Right atrium auricular region (tissue), 2 donors: ENCODE results near the gene SLC22A4. TPM values are rescaled to one million over a fixed set of nuclear protein-coding genes. Genes with fewer than 3 reads are reported as not detected.
A peak's percentile ranks its signal among the peaks of the same experiment; 100 is the strongest.

Source experiments
- DNase-seq: peaks from one replicate; pipeline ENCODE4 v3.0.0-alpha.2; 2019; ENCODE audit warnings: low spot score
- H3K27ac ChIP-seq, 2 donors: fragments of 200-600 bp; sonication (generic); 1 replicate in 1 of 2; 2 replicates in 1 of 2; pipeline ENCODE4 v1.5.1; 2016 to 2019
- H3K27me3 ChIP-seq, 2 donors: fragments of 200-600 bp; sonication (generic); one replicate each; pipeline versions ENCODE4 v1.5.1 to v1.6.0; 2017 to 2019
- H3K36me3 ChIP-seq: fragments of 200-600 bp; sonication (generic); one replicate; pipeline ENCODE4 v1.5.1; 2016
- H3K4me1 ChIP-seq, 2 donors: fragments of 200-600 bp; sonication (generic); one replicate each; pipeline versions ENCODE4 v1.5.1 to v1.6.0; 2017 to 2019
- H3K4me3 ChIP-seq, 2 donors: fragments of 200-600 bp; sonication (generic); 1 replicate in 1 of 2; 2 replicates in 1 of 2; pipeline ENCODE4 v1.5.1; 2017 to 2019; ENCODE audit warnings: mild to moderate bottlenecking in 1 of 2, moderate library complexity in 1 of 2
- H3K9me3 ChIP-seq, 2 donors: fragments of 200-600 bp; sonication (generic); one replicate each; pipeline ENCODE4 v1.5.1; 2019
- CTCF ChIP-seq, 2 donors: fragments of 200-600 bp; sonication (generic); IDR thresholded peaks; one replicate each; pipeline ENCODE4 v1.5.1; 2019; ENCODE audit warnings: antibody characterized with exemption in 2 of 2
- total RNA-seq, 2 donors: library from RNA; depleted of rRNA; stranded (reverse); fragments of >200 nt; gene quantifications; one replicate each; pipeline ENCODE4 v1.1.0, GENCODE V29; 2016

The SLC22A4 gene
- total RNA-seq, 2 donors from 2014 or later = 1.5 to 2.8 TPM

- Histone ChIP-seq H3K9me3 (no peaks in the 10 kb centered on the region), H3K27ac (no peak overlapping the region), H3K36me3 (no peaks in the 10 kb centered on the region), H3K4me3 (no peak overlapping the region), H3K27me3 (no peaks in the 10 kb centered on the region), H3K4me1 (peaks cover 0 to 42% of the 10 kb centered on the region in 2 donors)
- DNase-seq = no peak
- no peak for TF ChIP-seq CTCF (IDR thresholded peaks at IDR 0.05)
These were observed 4.4 kb downstream of the SLC22A4 start for GRCh38 chr5:132298298-132299212.

GRCh38 chr5:132299917-132300316, 5.7 kb downstream of the SLC22A4 start:
- Histone ChIP-seq H3K4me1 (peaks cover 0 to 38% of the 10 kb centered on the region in 2 donors), H3K27me3 (no peaks in the 10 kb centered on the region), H3K36me3 (no peaks in the 10 kb centered on the region), H3K27ac (peak overlapping the region in 1 of 2 donors; percentile 73), H3K4me3 (no peak overlapping the region), H3K9me3 (peaks cover 0 to 3% of the 10 kb centered on the region in 2 donors)
- no peak for TF ChIP-seq CTCF (IDR thresholded peaks at IDR 0.05)
- no peak for DNase-seq

GRCh38 chr5:132300577-132301343, 6.6 kb downstream of the SLC22A4 start:
- peaks cover 0 to 30% of the 10 kb centered on the region in 2 donors for H3K4me1 ChIP-seq
- no peak for TF ChIP-seq CTCF (IDR thresholded peaks at IDR 0.05)
- no peaks in the 10 kb centered on the region for H3K36me3 ChIP-seq
- H3K9me3 ChIP-seq = peaks cover 0 to 11% of the 10 kb centered on the region in 2 donors
- no peak overlapping the region for H3K4me3 ChIP-seq
- peak overlapping the region; percentile 68 to 73 for H3K27ac ChIP-seq
- H3K27me3 ChIP-seq = no peaks in the 10 kb centered on the region
- DNase-seq = no peak

- Histone ChIP-seq H3K4me1 (peaks cover 0 to 21% of the 10 kb centered on the region in 2 donors), H3K36me3 (no peaks in the 10 kb centered on the region), H3K4me3 (no peak overlapping the region), H3K27ac (peak overlapping the region; percentile 68 to 73), H3K27me3 (no peaks in the 10 kb centered on the region), H3K9me3 (peaks cover 0 to 13% of the 10 kb centered on the region in 2 donors)
- no peak for TF ChIP-seq CTCF (IDR thresholded peaks at IDR 0.05)
- no peak for DNase-seq
These were observed 7.4 kb downstream of the SLC22A4 start for GRCh38 chr5:132301344-132302271.

- peak overlapping the region; percentile 68 to 73 for H3K27ac ChIP-seq
- H3K27me3 ChIP-seq = no peaks in the 10 kb centered on the region
- no peak for DNase-seq
- peaks cover 0 to 17% of the 10 kb centered on the region in 2 donors for H3K4me1 ChIP-seq
- no peak for TF ChIP-seq CTCF (IDR thresholded peaks at IDR 0.05)
- peaks cover 0 to 13% of the 10 kb centered on the region in 2 donors for H3K9me3 ChIP-seq
- H3K36me3 ChIP-seq = no peaks in the 10 kb centered on the region
- H3K4me3 ChIP-seq = no peak overlapping the region
These were observed 8.2 kb downstream of the SLC22A4 start for GRCh38 chr5:132302413-132302812.
